Vagina (tissue), 2 donors: ENCODE results near the gene IL2RA.

ENCODE experiments used
- POLR2A ChIP-seq, 2 donors: fragments of 450-650 bp; IDR thresholded peaks; one replicate each; pipeline ENCODE4 v1.6.1; 2017; ENCODE audit warnings: antibody characterized with exemption in 2 of 2, mild to moderate bottlenecking in 2 of 2, moderate library complexity in 2 of 2
- POLR2AphosphoS5 ChIP-seq, 2 donors: sonication (generic); formaldehyde crosslinking; IDR thresholded peaks; one replicate each; pipeline ENCODE4 v1.9.0; 2017; ENCODE audit warnings: antibody characterized with exemption in 2 of 2, mild to moderate bottlenecking in 2 of 2, low read depth in 1 of 2; ENCODE audit not compliant: insufficient read depth in 1 of 2
- TF ChIP-seq, protein P1 (sequence below), 3 experiments: fragments of 450-650 bp in 2 of 3; fragments of 200-600 bp in 1 of 3; sonication (generic) in 1 of 3; IDR thresholded peaks; one replicate each; pipeline ENCODE4 v1.5.1; 2017 to 2019; ENCODE audit warnings: antibody characterized with exemption in 3 of 3, mild to moderate bottlenecking in 2 of 3, moderate library complexity in 2 of 3

- TF ChIP-seq, protein P1, sequence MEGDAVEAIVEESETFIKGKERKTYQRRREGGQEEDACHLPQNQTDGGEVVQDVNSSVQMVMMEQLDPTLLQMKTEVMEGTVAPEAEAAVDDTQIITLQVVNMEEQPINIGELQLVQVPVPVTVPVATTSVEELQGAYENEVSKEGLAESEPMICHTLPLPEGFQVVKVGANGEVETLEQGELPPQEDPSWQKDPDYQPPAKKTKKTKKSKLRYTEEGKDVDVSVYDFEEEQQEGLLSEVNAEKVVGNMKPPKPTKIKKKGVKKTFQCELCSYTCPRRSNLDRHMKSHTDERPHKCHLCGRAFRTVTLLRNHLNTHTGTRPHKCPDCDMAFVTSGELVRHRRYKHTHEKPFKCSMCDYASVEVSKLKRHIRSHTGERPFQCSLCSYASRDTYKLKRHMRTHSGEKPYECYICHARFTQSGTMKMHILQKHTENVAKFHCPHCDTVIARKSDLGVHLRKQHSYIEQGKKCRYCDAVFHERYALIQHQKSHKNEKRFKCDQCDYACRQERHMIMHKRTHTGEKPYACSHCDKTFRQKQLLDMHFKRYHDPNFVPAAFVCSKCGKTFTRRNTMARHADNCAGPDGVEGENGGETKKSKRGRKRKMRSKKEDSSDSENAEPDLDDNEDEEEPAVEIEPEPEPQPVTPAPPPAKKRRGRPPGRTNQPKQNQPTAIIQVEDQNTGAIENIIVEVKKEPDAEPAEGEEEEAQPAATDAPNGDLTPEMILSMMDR (IDR thresholded peaks at IDR 0.05), result peak; percentile 69 to 75 (median 71)
- TF ChIP-seq POLR2AphosphoS5 (IDR thresholded peaks at IDR 0.05; ENCODE audit: insufficient read depth in 1 of 2, low read depth in 1 of 2) (no peak), POLR2A (IDR thresholded peaks at IDR 0.05) (no peak)
These were observed 46.7 kb upstream of the IL2RA start for GRCh38 chr10:6108631-6109443.
